ENCODE measurements around the gene SMAD3. TPM values are rescaled to one million over a fixed set of nuclear protein-coding genes. Genes with fewer than 3 reads are reported as not detected.
A peak's percentile ranks its signal among the peaks of the same experiment; 100 is the strongest.

SMAD3 gene
- total RNA-seq, 1 experiment from 2014 or later, result 89.2 TPM

DNA sequence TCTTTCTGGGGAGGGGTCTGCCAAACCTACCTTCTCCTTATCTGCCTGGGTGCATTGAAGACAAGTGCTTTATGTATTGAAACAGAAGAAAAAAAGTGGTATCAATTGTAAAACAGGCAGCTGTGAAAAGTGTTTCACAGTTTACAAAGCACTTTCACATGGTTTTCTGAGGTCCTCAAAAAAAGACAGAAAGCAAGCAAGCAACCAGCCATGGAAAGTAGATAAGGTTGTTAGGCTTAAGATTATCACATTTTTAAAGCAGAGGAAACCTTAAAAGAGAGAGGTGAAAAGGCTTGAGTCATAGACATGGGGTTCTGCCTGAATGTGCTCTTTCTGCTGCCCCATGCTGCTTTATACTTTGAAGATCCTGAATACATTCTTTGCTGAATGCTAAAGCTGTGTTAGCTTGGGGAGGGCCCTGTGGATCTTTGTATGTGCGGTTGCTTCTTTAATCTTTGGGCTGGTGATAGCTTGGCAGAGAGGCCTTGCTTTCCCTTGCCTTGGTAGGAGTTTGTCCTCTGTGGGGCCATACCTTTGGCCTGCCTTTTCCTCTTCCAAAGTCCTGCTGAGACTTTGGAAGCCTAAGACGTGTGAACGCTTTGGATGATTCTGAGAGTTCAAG lies 2.6 kb downstream of the SMAD3 start:
- peak overlapping the region; percentile 96 for H3K9ac ChIP-seq (ENCODE audit: low read length)
- H3K9me2 ChIP-seq (ENCODE audit: insufficient read depth), result no peaks in the 10 kb centered on the region
- peak overlapping the region; percentile 81 to 90 for H3K4me3 ChIP-seq (replicated peaks in 1 of 2; ENCODE audit: low read depth in 1 of 2, low read length in 2 of 2)
- H2AFZ ChIP-seq (ENCODE audit: low read depth, low read length, poor library complexity, severe bottlenecking), result no peak overlapping the region
- POLR2A ChIA-PET, result interaction anchor here (1.2 to 1.6 kb wide), 3 partner anchors 24 to 44 kb away, joined by 3 to 5 read pairs (median 3); no protein-coding TSS in a partner anchor
- H3K4me1 ChIP-seq (ENCODE audit: control insufficient read depth in 1 of 2, insufficient read depth in 2 of 2, low read length in 2 of 2), result peaks cover 72 to 83% of the 10 kb centered on the region in 2 experiments
- DNase-seq (ENCODE audit: low read depth, low spot score), result no peak
- intact Hi-C loops (cut with micrococcal nuclease), result loop anchor here (5.0 to 10.0 kb wide), 2 partner anchors 101 to 237 kb away; no protein-coding TSS in a partner anchor
- no peaks in the 10 kb centered on the region for H3K27me3 ChIP-seq (ENCODE audit: insufficient read depth, low read length)
- H3K4me2 ChIP-seq (ENCODE audit: low read length), result peak overlapping the region; percentile 88
- peaks cover 19% of the 10 kb centered on the region; the same call in 1 of the 2 replicates for H4K20me1 ChIP-seq (ENCODE audit: insufficient read depth)
- no TSS peak for BruUV-seq (replicated peaks)
- peak overlapping the region; percentile 91 for H3K27ac ChIP-seq (ENCODE audit: low read depth, low read length)
- H3K36me3 ChIP-seq (ENCODE audit: control insufficient read depth in 1 of 2, insufficient read depth in 2 of 2, low read length in 2 of 2), result peaks cover 0 to 22% of the 10 kb centered on the region in 2 experiments; a peak in 2 of 4 replicates
- H3K79me2 ChIP-seq (ENCODE audit: insufficient read depth, low read length), result peaks cover 71% of the 10 kb centered on the region
- H3K9me3 ChIP-seq (ENCODE audit: control insufficient read depth in 1 of 2, insufficient read depth in 1 of 2, low read depth in 1 of 2, low read length in 2 of 2), result no peaks in the 10 kb centered on the region
- RAD21 ChIA-PET (ENCODE audit: low non-redundant PET in 1 of 2, low total read pairs in 2 of 2, uncharacterized antibody in 2 of 2, unreplicated experiment in 2 of 2), result interaction anchor here (1.0 kb wide), 2 partner anchors 19 to 26 kb away, joined by 3 read pairs; no protein-coding TSS in a partner anchor
- TF ChIP-seq CBX3 (IDR thresholded peaks at IDR 0.05; ENCODE audit: low read depth), result no peak
- TF ChIP-seq YY1 (IDR thresholded peaks at IDR 0.05; ENCODE audit: extremely low read depth, insufficient replicate concordance, low read depth, low read length), result no peak
- no peak for TF ChIP-seq FOSL1 (IDR thresholded peaks at IDR 0.05; ENCODE audit: low read depth)
- TF ChIP-seq EGR1 (IDR thresholded peaks at IDR 0.05; ENCODE audit: low read depth), result no peak
- TF ChIP-seq, protein P1, sequence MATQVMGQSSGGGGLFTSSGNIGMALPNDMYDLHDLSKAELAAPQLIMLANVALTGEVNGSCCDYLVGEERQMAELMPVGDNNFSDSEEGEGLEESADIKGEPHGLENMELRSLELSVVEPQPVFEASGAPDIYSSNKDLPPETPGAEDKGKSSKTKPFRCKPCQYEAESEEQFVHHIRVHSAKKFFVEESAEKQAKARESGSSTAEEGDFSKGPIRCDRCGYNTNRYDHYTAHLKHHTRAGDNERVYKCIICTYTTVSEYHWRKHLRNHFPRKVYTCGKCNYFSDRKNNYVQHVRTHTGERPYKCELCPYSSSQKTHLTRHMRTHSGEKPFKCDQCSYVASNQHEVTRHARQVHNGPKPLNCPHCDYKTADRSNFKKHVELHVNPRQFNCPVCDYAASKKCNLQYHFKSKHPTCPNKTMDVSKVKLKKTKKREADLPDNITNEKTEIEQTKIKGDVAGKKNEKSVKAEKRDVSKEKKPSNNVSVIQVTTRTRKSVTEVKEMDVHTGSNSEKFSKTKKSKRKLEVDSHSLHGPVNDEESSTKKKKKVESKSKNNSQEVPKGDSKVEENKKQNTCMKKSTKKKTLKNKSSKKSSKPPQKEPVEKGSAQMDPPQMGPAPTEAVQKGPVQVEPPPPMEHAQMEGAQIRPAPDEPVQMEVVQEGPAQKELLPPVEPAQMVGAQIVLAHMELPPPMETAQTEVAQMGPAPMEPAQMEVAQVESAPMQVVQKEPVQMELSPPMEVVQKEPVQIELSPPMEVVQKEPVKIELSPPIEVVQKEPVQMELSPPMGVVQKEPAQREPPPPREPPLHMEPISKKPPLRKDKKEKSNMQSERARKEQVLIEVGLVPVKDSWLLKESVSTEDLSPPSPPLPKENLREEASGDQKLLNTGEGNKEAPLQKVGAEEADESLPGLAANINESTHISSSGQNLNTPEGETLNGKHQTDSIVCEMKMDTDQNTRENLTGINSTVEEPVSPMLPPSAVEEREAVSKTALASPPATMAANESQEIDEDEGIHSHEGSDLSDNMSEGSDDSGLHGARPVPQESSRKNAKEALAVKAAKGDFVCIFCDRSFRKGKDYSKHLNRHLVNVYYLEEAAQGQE (IDR thresholded peaks at IDR 0.05; ENCODE audit: low read depth), result no peak
- TF ChIP-seq SP1 (IDR thresholded peaks at IDR 0.05; ENCODE audit: low read depth), result no peak
- no peak for TF ChIP-seq SIN3A (IDR thresholded peaks at IDR 0.05; ENCODE audit: low read depth)
- no peak; the same call in 1 of the 2 replicates for TF ChIP-seq POLR2AphosphoS5 (IDR thresholded peaks at IDR 0.05; ENCODE audit: low read depth, low read length)
- no peak for TF ChIP-seq EZH2 (IDR thresholded peaks at IDR 0.05)
- TF ChIP-seq TCF7L2 (IDR thresholded peaks at IDR 0.05; ENCODE audit: borderline replicate concordance, extremely low read depth, insufficient read depth, insufficient read length), result no peak
- no peak for TF ChIP-seq ZNF274 (IDR thresholded peaks at IDR 0.05; ENCODE audit: low read depth, low read length)
- TF ChIP-seq ELF1 (IDR thresholded peaks at IDR 0.05; ENCODE audit: borderline replicate concordance, low read depth), result no peak
- TF ChIP-seq ZFX (IDR thresholded peaks at IDR 0.05), result no peak
- TF ChIP-seq POLR2A (IDR thresholded peaks at IDR 0.05; ENCODE audit: borderline replicate concordance, extremely low read depth, insufficient read depth, insufficient read length), result no peak
- TF ChIP-seq RAD21 (IDR thresholded peaks at IDR 0.05; ENCODE audit: low read depth), result no peak
- no peak for TF ChIP-seq ATF3 (IDR thresholded peaks at IDR 0.05)
- ATAC-seq, result peak; percentile 7; the same call in 1 of the 2 replicates
- CTCF ChIA-PET, result interaction anchor here (2.4 kb wide), 1 partner anchor 121 kb away, joined by 5 read pairs; no protein-coding TSS in a partner anchor
